HCT116 (cell line): ENCODE results near the gene EIF4E. TPM values are rescaled to one million over a fixed set of nuclear protein-coding genes. Genes with fewer than 3 reads are reported as not detected.

Experiments used
- ATAC-seq: fragments of 200-7000 bp; cut with Tn5 transposase; 2 replicates; pipeline ENCODE4 v1.9.1; 2020; ENCODE audit warnings: mild to moderate bottlenecking, moderate library complexity
- BruUV-seq: library from RNA; stranded (reverse); fragments of 400-500 nt; replicated peaks from 2 replicates; lab custom pipeline; 2021; lab: Mats Ljungman, UMichigan
- CTCF ChIA-PET: fragments of 300-600 bp; sonication (Branson Sonifier 250); formaldehyde crosslinking; loops from one replicate; lab custom pipeline; 2021; ENCODE audit warnings: antibody characterized with exemption; lab: Charles Lee
- POLR2A ChIA-PET: fragments of 300-600, 350-600 bp; sonication (Branson Sonifier 250); formaldehyde crosslinking; loops from one replicate; lab custom pipeline; 2021; ENCODE audit warnings: antibody characterized with exemption; lab: Charles Lee
- RAD21 ChIA-PET, 2 experiments: fragments of 300-600 bp; sonication (Branson Sonifier 250); formaldehyde crosslinking; loops; one replicate each; lab custom pipeline; 2023; ENCODE audit warnings: low total read pairs in 2 of 2; ENCODE audit not compliant: uncharacterized antibody in 2 of 2, unreplicated experiment in 2 of 2, low non-redundant PET in 1 of 2; lab: Charles Lee
- DNase-seq: peaks from one replicate; pipeline ENCODE4 v3.0.0-alpha.2; 2010; ENCODE audit warnings: low read depth, low spot score
- H2AFZ ChIP-seq: fragments of 200-600 bp; shearing (Covaris generic), sonication (generic); 2 replicates; pipeline ENCODE4 v1.6.1; 2017; ENCODE audit warnings: low read depth, mixed run types, mixed read lengths, antibody characterized with exemption, low read length; ENCODE audit not compliant: poor library complexity, severe bottlenecking
- H3K27ac ChIP-seq: 2 replicates; pipeline ENCODE4 v1.5.1; 2012; ENCODE audit warnings: low read depth, low read length
- H3K27me3 ChIP-seq: fragments of 200-600 bp; sonication (generic); 2 replicates; pipeline ENCODE4 v1.6.1; 2016; ENCODE audit warnings: mixed run types, low read length, mixed read lengths; ENCODE audit not compliant: insufficient read depth
- H3K36me3 ChIP-seq, 2 experiments: fragments of 200-500 bp in 1 of 2; fragments of 200-600 bp in 1 of 2; sonication (Bioruptor generic) in 1 of 2; sonication (generic) in 1 of 2; 2 replicates each; pipeline versions ENCODE4 v1.5.1 to v1.6.1; 2014 to 2016; ENCODE audit warnings: low read length in 2 of 2, inconsistent platforms in 1 of 2, mixed read lengths in 1 of 2, mixed run types in 1 of 2; ENCODE audit not compliant: insufficient read depth in 2 of 2, control insufficient read depth in 1 of 2
- H3K4me1 ChIP-seq, 2 experiments: fragments of 200-600 bp in 1 of 2; sonication (generic) in 1 of 2; 2 replicates each; pipeline versions ENCODE4 v1.5.1 to v1.6.1; 2012 to 2017; ENCODE audit warnings: low read length in 2 of 2, inconsistent platforms in 1 of 2, mild to moderate bottlenecking in 1 of 2, mixed read lengths in 1 of 2, mixed run types in 1 of 2, moderate library complexity in 1 of 2; ENCODE audit not compliant: insufficient read depth in 2 of 2, control insufficient read depth in 1 of 2
- H3K4me2 ChIP-seq: fragments of 200-600 bp; sonication (generic); 2 replicates; pipeline ENCODE4 v1.6.1; 2017; ENCODE audit warnings: mixed run types, low read length, mixed read lengths
- H3K4me3 ChIP-seq, 2 experiments: fragments of 200-600 bp in 1 of 2; sonication (generic) in 1 of 2; replicated peaks in 1 of 2; 2 replicates each; pipeline ENCODE4 v1.5.1; 2011 to 2016; ENCODE audit warnings: low read length in 2 of 2, control low read depth in 1 of 2, low read depth in 1 of 2, mild to moderate bottlenecking in 1 of 2, mixed read lengths in 1 of 2, mixed run types in 1 of 2
- H3K79me2 ChIP-seq: fragments of 200-600 bp; sonication (generic); 2 replicates; pipeline ENCODE4 v1.6.1; 2017; ENCODE audit warnings: mild to moderate bottlenecking, mixed run types, low read length, moderate library complexity, mixed read lengths; ENCODE audit not compliant: insufficient read depth
- H3K9ac ChIP-seq: fragments of 200-600 bp; sonication (generic); 2 replicates; pipeline ENCODE4 v1.6.1; 2016; ENCODE audit warnings: low read length, mixed read lengths
- H3K9me2 ChIP-seq: fragments of 200-600 bp; sonication (generic), shearing (Covaris generic); 2 replicates; pipeline ENCODE4 v1.6.1; 2017; ENCODE audit warnings: mixed run types, mild to moderate bottlenecking, moderate library complexity; ENCODE audit not compliant: insufficient read depth
- H3K9me3 ChIP-seq, 2 experiments: fragments of 200-500 bp in 1 of 2; fragments of 200-600 bp in 1 of 2; sonication (Bioruptor generic) in 1 of 2; sonication (generic) in 1 of 2; 2 replicates each; pipeline ENCODE4 v1.6.1; 2014 to 2017; ENCODE audit warnings: low read length in 2 of 2, mixed read lengths in 2 of 2, inconsistent platforms in 1 of 2, low read depth in 1 of 2, mild to moderate bottlenecking in 1 of 2, mixed run types in 1 of 2, moderate library complexity in 1 of 2; ENCODE audit not compliant: control insufficient read depth in 1 of 2, insufficient read depth in 1 of 2
- H4K20me1 ChIP-seq: fragments of 200-600 bp; sonication (generic), shearing (Covaris generic); 2 replicates; pipeline ENCODE4 v1.6.1; 2017; ENCODE audit warnings: mixed run types, mild to moderate bottlenecking, moderate library complexity; ENCODE audit not compliant: insufficient read depth
- ATF3 ChIP-seq: IDR thresholded peaks from 2 replicates; pipeline ENCODE4 v1.6.1; 2012
- CEBPB ChIP-seq: IDR thresholded peaks from 2 replicates; pipeline ENCODE4 v1.6.1; 2012; ENCODE audit warnings: low read depth
- CTCF ChIP-seq, 3 experiments: fragments of 200-600 bp in 1 of 3; sonication (generic) in 1 of 3; IDR thresholded peaks in 2 of 3; conservative IDR thresholded peaks in 1 of 3; 2 replicates each; pipeline ENCODE4 v1.5.1; 2012 to 2017; ENCODE audit warnings: low read depth in 2 of 3, low read length in 2 of 3, antibody characterized with exemption in 1 of 3, borderline replicate concordance in 1 of 3, control low read depth in 1 of 3, mild to moderate bottlenecking in 1 of 3, mixed read lengths in 1 of 3, mixed run types in 1 of 3, moderate library complexity in 1 of 3; ENCODE audit not compliant: insufficient read depth in 1 of 3
- EGR1 ChIP-seq: IDR thresholded peaks from 2 replicates; pipeline ENCODE4 v1.6.1; 2012; ENCODE audit warnings: low read depth
- ELF1 ChIP-seq: IDR thresholded peaks from 2 replicates; pipeline ENCODE4 v1.6.1; 2012; ENCODE audit warnings: low read depth, borderline replicate concordance
- EZH2 ChIP-seq: fragments of 200-600 bp; sonication (generic); IDR thresholded peaks from 2 replicates; pipeline ENCODE4 v1.6.1; 2017; ENCODE audit warnings: antibody characterized with exemption, mixed run types
- FOSL1 ChIP-seq: IDR thresholded peaks from 2 replicates; pipeline ENCODE4 v1.6.1; 2012; ENCODE audit warnings: low read depth
- JUND ChIP-seq: IDR thresholded peaks from 2 replicates; pipeline ENCODE4 v1.6.1; 2012
- POLR2A ChIP-seq: IDR thresholded peaks from 2 replicates; pipeline ENCODE4 v1.7.0; 2011; ENCODE audit warnings: borderline replicate concordance; ENCODE audit not compliant: insufficient read depth, insufficient read length; ENCODE audit errors: extremely low read depth
- POLR2AphosphoS5 ChIP-seq: IDR thresholded peaks from 2 replicates; pipeline ENCODE4 v1.6.1; 2011; ENCODE audit warnings: mild to moderate bottlenecking, low read depth, low read length, moderate library complexity
- RAD21 ChIP-seq: IDR thresholded peaks from 2 replicates; pipeline ENCODE4 v1.6.1; 2012; ENCODE audit warnings: low read depth, mild to moderate bottlenecking
- REST ChIP-seq: IDR thresholded peaks from 2 replicates; pipeline ENCODE4 v1.6.1; 2012; ENCODE audit warnings: low read depth
- SP1 ChIP-seq: IDR thresholded peaks from 2 replicates; pipeline ENCODE4 v1.6.1; 2012; ENCODE audit warnings: low read depth
- TCF7L2 ChIP-seq: IDR thresholded peaks from 2 replicates; pipeline ENCODE4 v1.7.0; 2011; ENCODE audit warnings: borderline replicate concordance, inconsistent platforms; ENCODE audit not compliant: insufficient read depth, insufficient read length; ENCODE audit errors: extremely low read depth
- YY1 ChIP-seq: IDR thresholded peaks from 2 replicates; pipeline ENCODE4 v1.6.1; 2011; ENCODE audit warnings: low read length, low read depth, moderate library complexity, mild to moderate bottlenecking; ENCODE audit not compliant: insufficient replicate concordance; ENCODE audit errors: extremely low read depth
- ZBTB33 ChIP-seq: IDR thresholded peaks from 2 replicates; pipeline ENCODE4 v1.6.1; 2011; ENCODE audit warnings: mild to moderate bottlenecking, low read length, moderate library complexity; ENCODE audit not compliant: insufficient replicate concordance; ENCODE audit errors: extremely low read depth
- ZFX ChIP-seq: fragments of 450-650 bp; IDR thresholded peaks from 2 replicates; pipeline ENCODE4 v1.6.1; 2017
- intact Hi-C: fragments of 100-400 bp; cut with micrococcal nuclease; formaldehyde crosslinking; loops from 2 replicates; pipeline ENCODE4 v1.10.0; 2022
- total RNA-seq: library from RNA; stranded (reverse); gene quantifications from one replicate; pipeline ENCODE4 v1.2.1, GENCODE V29; 2021; ENCODE audit not compliant: unreplicated experiment

EIF4E gene
- total RNA-seq, 1 experiment from 2014 or later, result 148 TPM

- intact Hi-C loops, result loop anchor here (1.0 to 10.0 kb wide), 4 partner anchors 66 to 669 kb away; partner anchors contain the start of genes METAP1, RAP1GDS1 and TSPAN5
- H2AFZ ChIP-seq, result peak overlapping the region; percentile 95
- peaks cover 13% of the 10 kb centered on the region; the same call in 1 of the 2 replicates for H4K20me1 ChIP-seq
- ATAC-seq (peak; percentile 64), DNase-seq (peak; percentile 94)
- POLR2A ChIA-PET, result interaction anchor here (0.6 to 3.1 kb wide), 8 partner anchors 11 to 1717 kb away, joined by 3 to 13 read pairs (median 3); partner anchors contain the start of gene METAP1
- no peaks in the 10 kb centered on the region for H3K9me3 ChIP-seq
- peak overlapping the region; percentile 97 for H3K4me2 ChIP-seq
- RAD21 ChIA-PET, result interaction anchor here in 1 of 2 experiments (0.7 kb wide), 1 partner anchor 519 kb away, joined by 4 read pairs; no protein-coding TSS in a partner anchor
- peak overlapping the region; percentile 98 for H3K9ac ChIP-seq
- no peaks in the 10 kb centered on the region for H3K9me2 ChIP-seq
- CTCF ChIA-PET, result interaction anchor here (0.8 to 1.0 kb wide), 2 partner anchors 13 to 65 kb away, joined by 3 to 4 read pairs; partner anchors contain the start of gene METAP1
- TSS peak; percentile 92 for BruUV-seq
- H3K27me3 ChIP-seq, result no peaks in the 10 kb centered on the region
- H3K36me3 ChIP-seq, result peaks cover 7 to 8% of the 10 kb centered on the region in 2 experiments; a peak in 3 of 4 replicates
- H3K4me3 ChIP-seq, result peak overlapping the region; percentile 90 to 93
- peak overlapping the region; percentile 95 for H3K27ac ChIP-seq
- H3K79me2 ChIP-seq, result peaks cover 42% of the 10 kb centered on the region
- H3K4me1 ChIP-seq, result peaks cover 14 to 29% of the 10 kb centered on the region in 2 experiments
- TF ChIP-seq ATF3, result no peak; the same call in 1 of the 2 replicates
- no peak for TF ChIP-seq EZH2
- peak; percentile 77 for TF ChIP-seq POLR2AphosphoS5
- peak; percentile 68 for TF ChIP-seq SP1
- TF ChIP-seq EGR1, result no peak
- TF ChIP-seq ELF1, result no peak
- peak; percentile 69 for TF ChIP-seq POLR2A
- TF ChIP-seq RAD21, result no peak
- TF ChIP-seq CEBPB, result peak; percentile 77; the same call in 1 of the 2 replicates
- peak; percentile 13; the same call in 1 of the 2 replicates for TF ChIP-seq ZFX
- TF ChIP-seq REST, result no peak
- TF ChIP-seq ZBTB33, result no peak
- TF ChIP-seq TCF7L2, result peak; percentile 30
- peak; percentile 85 for TF ChIP-seq JUND
- TF ChIP-seq FOSL1, result peak; percentile 91
- TF ChIP-seq CTCF (IDR thresholded peaks at IDR 0.05 in 2 of 3, conservative IDR thresholded peaks at IDR 0.05 in 1 of 3; ENCODE audit: borderline replicate concordance in 1 of 3, insufficient read depth in 1 of 3, low read depth in 2 of 3, low read length in 2 of 3), result no peak
- TF ChIP-seq YY1, result no peak
Measured at GRCh38 chr4:98929341-98930267, 671 bp upstream of the EIF4E start.
